GM19099 (cell line): Measurements from ENCODE around the gene ALAS2.

Experiments used
- POLR2A ChIP-seq: IDR thresholded peaks from 3 replicates; pipeline ENCODE4 v1.6.1; 2011; ENCODE audit warnings: low read depth; ENCODE audit not compliant: insufficient read length; ENCODE audit errors: extremely low read depth

ALAS2 gene, protein sequence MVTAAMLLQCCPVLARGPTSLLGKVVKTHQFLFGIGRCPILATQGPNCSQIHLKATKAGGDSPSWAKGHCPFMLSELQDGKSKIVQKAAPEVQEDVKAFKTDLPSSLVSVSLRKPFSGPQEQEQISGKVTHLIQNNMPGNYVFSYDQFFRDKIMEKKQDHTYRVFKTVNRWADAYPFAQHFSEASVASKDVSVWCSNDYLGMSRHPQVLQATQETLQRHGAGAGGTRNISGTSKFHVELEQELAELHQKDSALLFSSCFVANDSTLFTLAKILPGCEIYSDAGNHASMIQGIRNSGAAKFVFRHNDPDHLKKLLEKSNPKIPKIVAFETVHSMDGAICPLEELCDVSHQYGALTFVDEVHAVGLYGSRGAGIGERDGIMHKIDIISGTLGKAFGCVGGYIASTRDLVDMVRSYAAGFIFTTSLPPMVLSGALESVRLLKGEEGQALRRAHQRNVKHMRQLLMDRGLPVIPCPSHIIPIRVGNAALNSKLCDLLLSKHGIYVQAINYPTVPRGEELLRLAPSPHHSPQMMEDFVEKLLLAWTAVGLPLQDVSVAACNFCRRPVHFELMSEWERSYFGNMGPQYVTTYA

DNA sequence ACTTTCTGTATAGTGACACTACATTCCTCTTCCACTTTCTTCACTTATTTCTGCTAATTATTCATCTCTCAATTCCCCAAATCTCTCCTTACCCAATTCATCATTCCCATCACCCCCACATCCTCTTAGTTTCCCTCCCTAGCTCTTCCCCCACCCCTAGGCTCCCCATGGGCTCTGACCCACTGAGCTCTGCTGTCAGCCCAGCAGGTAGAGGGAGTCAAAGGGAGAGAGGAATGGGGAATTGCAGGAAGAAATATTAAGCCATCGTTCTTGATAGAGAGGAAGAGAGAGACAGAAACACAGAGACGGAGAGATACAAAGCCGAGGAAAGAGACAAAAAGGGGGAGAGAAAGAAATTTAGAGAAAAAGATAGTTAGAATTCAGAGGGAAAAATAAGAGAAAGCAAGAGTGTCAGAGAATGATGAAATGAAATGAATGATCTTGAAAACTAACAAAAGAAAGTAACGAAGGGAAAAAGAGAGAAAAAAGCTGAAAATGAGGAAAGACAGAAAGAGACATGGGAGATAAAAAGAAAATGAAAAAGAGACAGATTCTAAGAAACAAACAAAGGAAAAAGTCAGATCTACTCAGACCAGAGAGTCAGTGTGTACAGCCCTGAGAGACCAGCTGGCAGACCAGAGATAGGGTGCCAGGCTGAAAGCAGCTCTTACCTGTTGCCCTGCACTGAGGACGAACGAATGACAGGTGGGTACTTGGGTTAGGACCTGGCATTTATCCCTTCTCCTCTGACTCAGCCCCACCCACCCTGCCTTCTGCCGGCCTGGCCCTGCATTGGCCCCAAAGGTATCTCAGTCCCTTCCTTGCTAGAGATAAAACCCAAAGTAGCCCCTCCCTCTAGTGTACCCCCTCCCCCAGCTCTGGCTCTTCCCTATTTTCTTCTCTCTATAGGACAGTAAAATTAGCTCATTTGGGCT lies at the start of gene ALAS2:
TSS of gene ALAS2 (minus strand) at position 707 of the 935 bp plus-strand sequence. CDS start 4,977 bp downstream, outside the sequence.
- no peak for TF ChIP-seq POLR2A

DNA sequence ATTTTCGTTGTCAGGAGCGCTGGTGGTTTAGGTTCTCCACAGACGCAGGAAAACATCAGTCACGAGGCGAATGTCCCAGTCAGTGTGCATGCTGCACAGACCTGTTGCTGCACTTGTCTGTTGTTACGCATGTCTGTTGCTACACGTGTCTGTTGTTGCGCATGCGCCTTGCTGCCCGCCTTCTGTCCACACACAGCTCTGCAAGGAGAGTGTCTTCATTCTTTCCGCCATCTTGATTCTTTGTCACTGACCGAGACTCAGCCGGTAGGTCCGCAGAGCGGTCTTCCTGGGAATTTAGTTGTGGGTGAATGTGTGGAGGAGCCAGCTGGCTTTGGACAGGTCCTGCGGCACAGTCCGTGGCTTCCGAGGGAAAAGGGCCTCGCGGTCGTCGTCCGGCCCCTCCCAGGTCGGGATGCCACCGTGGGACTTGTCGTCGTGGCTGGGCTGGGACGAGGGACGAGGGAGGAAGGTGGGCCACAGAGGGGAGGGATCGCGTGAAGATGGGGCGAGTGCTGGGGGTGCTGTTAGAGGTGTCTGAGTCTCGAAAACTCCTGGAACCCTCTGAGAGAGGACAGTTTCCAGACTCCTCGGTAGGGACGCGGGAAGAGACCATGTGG lies 44.2 kb upstream of the ALAS2 start, which contains the start of gene PAGE2B:
TSS of gene PAGE2B (plus strand) at position 180 of the 617 bp plus-strand sequence. CDS start 1,012 bp downstream, outside the sequence.
- no peak for TF ChIP-seq POLR2A

DNA sequence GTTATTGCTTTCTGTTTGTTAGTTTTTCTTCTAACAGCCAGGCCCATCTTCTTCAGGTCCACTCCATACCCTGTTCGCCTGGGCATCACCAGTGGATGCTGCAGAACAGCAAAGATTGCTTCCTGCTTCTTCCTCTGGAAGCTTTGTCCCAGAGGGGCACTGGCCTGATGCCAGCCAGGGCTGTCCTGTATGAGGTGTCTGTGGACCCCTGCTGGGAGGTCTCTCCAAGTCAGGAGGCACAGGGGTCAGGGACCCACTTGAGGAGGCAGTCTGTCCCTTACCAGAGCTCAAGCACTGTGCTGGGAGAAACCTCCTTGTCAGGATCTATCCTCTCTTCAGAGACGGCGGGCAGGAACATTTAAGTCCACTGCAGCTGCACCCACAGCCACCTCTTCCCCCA lies 41.5 kb upstream of the ALAS2 start:
- no peak for TF ChIP-seq POLR2A

DNA sequence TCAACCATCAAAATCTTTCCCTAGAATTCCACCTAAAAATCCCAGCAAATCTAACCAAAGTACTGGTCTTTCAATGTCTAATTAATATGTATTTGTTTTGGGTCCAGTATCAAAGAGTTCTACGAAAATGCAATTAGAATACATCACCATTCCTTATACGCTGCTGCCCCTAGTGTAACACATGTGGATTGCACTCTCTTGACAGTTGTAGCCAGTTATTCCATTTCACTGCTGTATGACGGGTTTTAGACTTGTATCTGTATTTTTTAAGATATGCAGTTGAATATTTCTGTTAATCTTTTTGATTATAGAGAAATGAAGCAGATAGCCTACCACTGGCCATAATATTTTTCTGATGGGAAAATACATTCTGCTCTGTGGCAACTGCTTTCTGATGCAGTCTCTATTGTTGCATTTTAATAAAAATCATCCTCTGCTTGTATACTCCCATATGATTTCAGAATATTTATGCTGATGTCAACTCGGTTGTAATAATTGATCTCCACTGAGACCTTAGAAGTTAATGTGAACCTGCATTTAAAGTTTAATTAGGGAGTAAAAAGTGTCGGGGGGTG lies 27.0 kb upstream of the ALAS2 start:
- TF ChIP-seq POLR2A = no peak

DNA sequence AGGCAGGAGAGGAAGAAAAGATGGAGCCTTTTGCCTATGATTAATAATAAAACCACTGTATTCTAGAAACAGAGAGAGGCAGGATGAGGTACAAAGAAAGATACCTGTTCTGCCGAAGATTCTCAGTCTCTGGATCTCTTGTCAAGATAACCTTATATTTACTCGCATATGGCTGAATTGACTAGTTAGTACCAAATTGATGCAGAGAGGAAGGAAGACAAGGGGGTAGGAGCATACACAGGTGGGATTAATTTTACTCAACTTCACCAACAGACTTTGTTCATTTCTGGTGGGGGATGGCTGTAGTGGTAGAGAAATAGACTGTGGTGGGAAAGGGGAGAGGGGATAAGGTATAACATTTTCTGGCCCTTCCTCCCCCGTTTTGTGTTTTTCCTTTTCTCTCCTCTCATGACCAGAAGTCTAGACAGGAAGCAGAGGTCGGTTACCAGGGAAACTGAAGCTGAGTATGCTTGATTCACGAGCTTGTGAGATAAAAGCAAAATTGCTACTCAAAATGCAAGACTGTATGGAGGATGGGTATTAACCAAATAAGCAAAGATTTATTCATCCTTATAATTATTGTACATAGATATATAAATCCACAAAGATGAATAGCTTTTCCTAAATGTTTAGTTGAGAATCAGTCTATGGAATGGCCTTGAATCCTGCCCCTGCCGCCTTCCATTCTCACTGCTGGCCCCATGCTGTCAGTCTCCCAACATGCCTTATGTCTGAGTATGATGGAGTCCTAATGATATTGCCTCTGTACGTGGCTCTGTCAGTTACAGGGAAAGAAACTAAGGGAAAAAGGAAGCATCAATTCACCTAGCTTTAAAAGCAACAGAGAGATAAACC lies 26.3 kb upstream of the ALAS2 start:
- TF ChIP-seq POLR2A = no peak

DNA sequence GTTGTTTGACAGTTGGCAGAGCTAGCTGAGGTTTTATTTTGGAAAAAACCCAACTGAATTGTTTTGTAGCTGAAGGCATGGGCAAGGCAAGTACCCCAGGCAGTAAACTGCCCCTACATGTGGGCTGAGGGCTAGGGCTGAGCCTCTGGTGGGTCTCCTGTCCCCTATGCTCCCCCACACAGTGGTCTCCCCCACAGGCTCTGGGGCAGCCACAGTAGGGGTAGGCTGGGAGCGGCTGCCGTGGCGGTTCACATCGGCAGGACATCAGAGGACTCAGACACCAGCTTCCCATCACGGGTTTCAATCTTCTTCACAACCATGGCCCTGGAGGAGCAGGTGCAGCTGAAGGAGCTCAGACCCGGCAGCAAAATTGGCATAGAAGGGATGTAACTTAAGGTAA lies 10.7 kb upstream of the ALAS2 start:
- no peak for TF ChIP-seq POLR2A

DNA sequence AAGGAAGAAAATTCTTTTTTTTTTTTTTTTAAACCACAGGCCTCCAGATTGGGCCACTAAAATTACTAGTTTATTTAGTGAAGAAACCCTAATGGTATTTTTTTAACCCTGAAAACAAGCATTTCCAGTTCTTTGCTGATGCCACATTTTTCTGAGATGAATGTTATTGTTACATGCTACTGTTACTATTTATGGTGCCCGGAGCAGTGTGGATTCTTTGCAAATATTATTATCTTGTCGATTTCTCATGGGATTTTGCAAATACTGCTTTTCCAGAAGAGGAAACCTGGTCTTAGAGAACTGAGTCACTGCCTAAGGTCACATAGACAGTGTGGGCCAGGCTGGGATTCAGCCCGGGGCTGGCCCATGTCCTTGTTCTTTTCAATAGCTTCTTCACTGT lies 8.7 kb upstream of the ALAS2 start:
- no peak for TF ChIP-seq POLR2A

DNA sequence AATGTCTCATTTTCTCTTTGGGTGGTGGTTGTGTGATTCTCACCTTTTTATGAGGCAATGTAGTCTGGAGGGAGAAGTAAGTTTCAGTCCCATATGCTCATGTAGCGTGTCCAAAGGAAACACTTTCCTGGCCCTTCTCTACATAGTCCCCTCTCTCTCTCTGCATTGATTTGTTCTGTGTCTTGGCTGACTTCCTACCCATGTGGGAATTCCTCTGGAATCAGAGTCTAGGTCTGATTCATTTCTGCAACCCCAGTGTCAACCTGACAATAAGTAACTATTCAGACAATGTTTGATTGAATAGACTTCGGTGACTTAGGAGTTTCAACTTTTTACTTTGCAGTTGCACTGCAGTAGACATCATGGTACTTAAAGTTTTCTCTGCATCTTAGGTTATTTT lies 2.7 kb upstream of the ALAS2 start:
- no peak for TF ChIP-seq POLR2A

DNA sequence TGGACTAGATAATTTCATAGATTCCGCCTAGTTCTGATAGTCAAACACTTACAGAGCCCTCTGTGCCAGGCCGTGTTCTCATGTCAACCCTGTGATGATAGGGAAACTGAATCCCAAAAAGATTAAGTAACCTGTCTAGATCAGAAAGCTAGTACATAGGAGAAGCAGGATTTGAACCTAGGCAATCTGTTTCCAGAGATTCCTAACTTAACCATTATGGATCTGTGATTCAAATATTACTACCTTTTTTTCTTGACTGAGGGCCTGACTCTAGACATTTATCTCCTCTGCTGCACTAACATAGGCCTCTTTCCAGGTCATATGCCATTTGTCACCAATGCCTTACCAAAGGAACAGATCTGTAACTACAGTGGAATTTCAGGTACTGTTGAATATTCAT lies 1.5 kb downstream of the ALAS2 start:
- no peak for TF ChIP-seq POLR2A

DNA sequence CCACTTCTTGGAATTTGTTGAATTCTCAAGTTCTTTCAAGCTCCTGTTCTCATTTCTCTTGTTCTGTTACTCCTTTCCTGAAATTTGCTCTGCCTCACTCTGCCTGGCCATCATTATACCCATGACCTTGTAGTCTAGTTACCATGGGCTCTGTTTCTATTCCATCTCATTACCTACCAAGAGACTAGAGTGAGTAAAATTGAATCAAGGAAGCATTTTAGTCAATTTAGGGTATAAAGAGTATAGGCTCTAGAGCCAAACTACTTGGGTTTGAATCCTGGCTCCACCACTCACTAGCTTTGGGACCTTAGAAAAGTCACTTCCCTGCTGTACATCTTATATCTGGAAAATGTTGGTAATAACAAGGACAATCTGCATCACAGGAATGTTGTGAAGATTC lies 2.2 kb downstream of the ALAS2 start:
- TF ChIP-seq POLR2A = no peak

GRCh38 chrX:55028040-55028439 lies 2.7 kb downstream of the ALAS2 start:
- no peak for TF ChIP-seq POLR2A

- TF ChIP-seq POLR2A = no peak
These were observed 3.9 kb downstream of the ALAS2 start for GRCh38 chrX:55026840-55027239.

DNA sequence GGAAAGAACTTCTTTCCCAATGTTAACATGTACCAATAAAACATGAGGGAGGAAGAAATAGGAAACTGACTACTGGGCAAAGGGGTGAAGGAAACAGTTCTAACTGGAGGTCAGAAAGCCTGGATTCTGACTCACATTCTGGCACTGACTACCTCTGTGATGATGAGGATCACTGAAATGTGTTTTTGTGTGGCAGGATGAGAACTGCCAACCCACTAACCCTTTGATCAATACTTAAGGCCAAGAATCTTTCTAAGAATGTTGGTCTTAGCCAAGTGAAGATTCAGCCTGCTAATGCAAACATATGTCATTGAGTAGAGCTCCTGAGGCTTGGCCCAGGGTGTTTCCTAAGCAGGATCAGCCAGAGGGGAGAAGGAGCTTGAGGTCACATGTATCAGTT lies 4.6 kb downstream of the ALAS2 start:
- TF ChIP-seq POLR2A = no peak

GRCh38 chrX:55014897-55015299 lies 15.9 kb downstream of the ALAS2 start:
- no peak for TF ChIP-seq POLR2A
